ENCODE results near the gene OR9A4. TPM values are rescaled to one million over a fixed set of nuclear protein-coding genes. Genes with fewer than 3 reads are reported as not detected.

The OR9A4 gene, protein sequence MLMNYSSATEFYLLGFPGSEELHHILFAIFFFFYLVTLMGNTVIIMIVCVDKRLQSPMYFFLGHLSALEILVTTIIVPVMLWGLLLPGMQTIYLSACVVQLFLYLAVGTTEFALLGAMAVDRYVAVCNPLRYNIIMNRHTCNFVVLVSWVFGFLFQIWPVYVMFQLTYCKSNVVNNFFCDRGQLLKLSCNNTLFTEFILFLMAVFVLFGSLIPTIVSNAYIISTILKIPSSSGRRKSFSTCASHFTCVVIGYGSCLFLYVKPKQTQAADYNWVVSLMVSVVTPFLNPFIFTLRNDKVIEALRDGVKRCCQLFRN
- total RNA-seq (2022; extraction: Qiagen RNA extraction; ENCODE audit: low read depth), result not detected in 5 replicates

DNA sequence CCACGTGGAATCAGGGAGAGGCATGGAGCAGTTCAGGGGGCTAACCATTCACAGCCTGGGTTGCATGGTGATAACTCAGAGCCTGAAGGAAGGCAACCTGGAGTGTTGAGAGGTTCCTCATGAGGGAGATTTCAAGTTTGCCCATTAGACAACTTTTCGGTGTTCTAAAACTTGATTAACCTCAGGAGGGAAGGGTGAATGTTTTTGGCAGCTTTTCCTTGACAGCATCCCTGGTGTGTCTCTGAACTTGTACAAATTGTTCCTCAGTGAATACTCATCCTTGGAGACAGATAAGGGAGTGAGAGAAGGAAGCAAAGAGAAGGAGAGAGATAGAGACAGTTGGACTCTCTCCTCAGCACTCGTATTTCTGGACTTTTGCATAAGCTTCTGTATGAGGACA is at the start of gene OR9A4:
TSS of gene OR9A4 (plus strand) at position 301 of the 400 bp plus-strand sequence. CDS start 2,477 bp downstream, outside the sequence.

DNA sequence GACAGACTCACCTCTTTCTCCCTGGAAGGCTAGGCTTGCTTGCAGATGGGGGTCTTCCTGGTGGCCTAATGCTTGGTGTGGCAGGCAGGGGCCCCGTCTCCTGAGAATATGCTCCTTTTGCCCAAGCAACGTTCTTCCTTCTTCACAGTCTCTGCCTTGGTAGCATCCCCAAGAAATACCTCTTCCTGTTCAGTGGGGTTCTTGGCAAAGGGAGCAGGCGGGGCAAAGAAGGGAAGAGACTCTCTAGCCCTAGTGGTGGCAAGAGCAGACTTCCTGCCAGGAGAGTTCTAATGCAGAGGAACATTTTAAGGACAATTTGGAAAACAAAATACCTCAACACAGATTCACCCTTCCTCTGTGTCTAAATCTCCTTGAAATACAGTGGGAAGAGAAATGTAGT is 30.6 kb downstream of the OR9A4 start, which contains the start of gene CLEC5A:
TSS of gene CLEC5A (minus strand) at position 179 of the 400 bp plus-strand sequence. CDS start 682 bp downstream, outside the sequence.

Other genes starting within 250 kb of the OR9A4 start
- gene DENND11, start 214.2 kb upstream of the OR9A4 start, total RNA-seq (2022; extraction: Qiagen RNA extraction; ENCODE audit: low read depth), result 4.4 to 7.1 TPM (median 6.4 TPM) in 5 replicates
- not detected in 5 replicates for gene WEE2, start 208.0 kb upstream of the OR9A4 start, total RNA-seq (2022; extraction: Qiagen RNA extraction; ENCODE audit: low read depth)
- 275 to 353 TPM (median 306 TPM) in 5 replicates for gene SSBP1, start 178.0 kb upstream of the OR9A4 start, total RNA-seq (2022; extraction: Qiagen RNA extraction; ENCODE audit: low read depth)
- not detected in 5 replicates for gene TAS2R3, start 152.3 kb upstream of the OR9A4 start, total RNA-seq (2022; extraction: Qiagen RNA extraction; ENCODE audit: low read depth)
- 0.09 to 0.27 TPM (median 0.15 TPM) in 5 replicates for gene TAS2R4, start 139.7 kb upstream of the OR9A4 start, total RNA-seq (2022; extraction: Qiagen RNA extraction; ENCODE audit: low read depth)
- gene TAS2R5, start 126.2 kb upstream of the OR9A4 start, total RNA-seq (2022; extraction: Qiagen RNA extraction; ENCODE audit: low read depth), result 0.26 to 0.72 TPM (median 0.38 TPM) in 5 replicates
- gene PRSS37, start 74.9 kb upstream of the OR9A4 start, total RNA-seq (2022; extraction: Qiagen RNA extraction; ENCODE audit: low read depth), result not detected in 5 replicates
- not detected in 5 replicates for gene CLEC5A, start 30.6 kb downstream of the OR9A4 start, total RNA-seq (2022; extraction: Qiagen RNA extraction; ENCODE audit: low read depth)
- not detected in 5 replicates for gene TAS2R38, start 57.4 kb downstream of the OR9A4 start, total RNA-seq (2022; extraction: Qiagen RNA extraction; ENCODE audit: low read depth)
- 0.32 to 0.53 TPM (median 0.38 TPM) in 5 replicates for gene MGAM, start 79.5 kb downstream of the OR9A4 start, total RNA-seq (2022; extraction: Qiagen RNA extraction; ENCODE audit: low read depth)
- gene MGAM2, start 195.3 kb downstream of the OR9A4 start, total RNA-seq (2022; extraction: Qiagen RNA extraction; ENCODE audit: low read depth), result 0.02 TPM in 1 of 5 replicates, not detected in the others

Data from A549 treated with RU486 at 1 μM for 4 hours (cell line).